Stimulated activated CD8-positive, alpha-beta memory T cell treated with anti-CD3 and anti-CD28 coated beads, Interleukin-2, amount 100 ng/mL, for 48 hours (primary cell): ENCODE measurements around the gene HOXC11.

Experiments used
- DNase-seq, 2 donors: peaks; one replicate each; pipeline ENCODE4 v3.0.0-alpha.2; 2020; ENCODE audit warnings: low read depth in 2 of 2

Gene HOXC11

DNA sequence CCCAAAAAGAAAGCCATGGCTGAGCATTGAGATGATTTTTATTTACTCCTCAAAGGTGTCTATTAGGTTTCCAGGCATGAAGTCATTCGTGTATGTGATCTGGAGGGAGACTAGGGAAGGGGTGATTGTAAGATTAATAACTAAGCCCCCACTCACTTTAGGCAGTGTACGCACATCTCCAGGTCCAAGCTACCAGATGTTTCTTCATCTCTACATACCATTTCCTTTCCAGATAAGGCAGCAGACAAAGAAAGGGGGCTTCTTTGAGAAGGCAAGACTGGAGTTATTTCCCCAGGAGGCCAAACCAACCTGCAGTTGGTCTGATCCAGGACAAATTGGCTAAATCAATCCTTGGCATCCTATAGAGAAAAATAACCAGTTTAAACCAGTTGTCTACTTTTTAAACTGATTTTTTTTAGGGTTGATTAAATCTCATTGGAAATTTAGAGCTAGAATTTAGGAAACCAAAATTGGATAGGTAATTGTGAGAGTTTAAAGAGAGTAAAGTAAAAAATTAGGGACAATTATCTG, 30.4 kb upstream of the HOXC11 start:
- no peak for DNase-seq

DNA sequence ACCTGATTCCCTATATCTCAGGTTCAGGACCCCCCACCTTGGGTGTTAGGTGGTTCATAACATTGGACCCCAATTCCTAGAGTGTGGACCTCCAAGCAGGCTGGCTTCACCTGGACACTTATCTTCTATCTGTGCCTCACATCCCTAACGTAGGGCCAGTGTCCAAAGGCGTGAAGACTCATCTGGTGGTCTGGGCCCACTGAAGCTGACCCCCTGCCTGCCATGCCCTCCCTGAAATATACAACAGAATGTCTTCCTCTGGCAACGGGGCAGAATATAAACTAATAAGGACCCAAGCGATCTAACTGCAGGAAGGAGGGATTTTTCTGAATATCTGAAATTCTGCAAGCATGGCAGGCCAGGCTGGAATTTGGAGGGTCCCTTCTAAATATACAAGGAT, 28.7 kb upstream of the HOXC11 start:
- no peak for DNase-seq

DNA sequence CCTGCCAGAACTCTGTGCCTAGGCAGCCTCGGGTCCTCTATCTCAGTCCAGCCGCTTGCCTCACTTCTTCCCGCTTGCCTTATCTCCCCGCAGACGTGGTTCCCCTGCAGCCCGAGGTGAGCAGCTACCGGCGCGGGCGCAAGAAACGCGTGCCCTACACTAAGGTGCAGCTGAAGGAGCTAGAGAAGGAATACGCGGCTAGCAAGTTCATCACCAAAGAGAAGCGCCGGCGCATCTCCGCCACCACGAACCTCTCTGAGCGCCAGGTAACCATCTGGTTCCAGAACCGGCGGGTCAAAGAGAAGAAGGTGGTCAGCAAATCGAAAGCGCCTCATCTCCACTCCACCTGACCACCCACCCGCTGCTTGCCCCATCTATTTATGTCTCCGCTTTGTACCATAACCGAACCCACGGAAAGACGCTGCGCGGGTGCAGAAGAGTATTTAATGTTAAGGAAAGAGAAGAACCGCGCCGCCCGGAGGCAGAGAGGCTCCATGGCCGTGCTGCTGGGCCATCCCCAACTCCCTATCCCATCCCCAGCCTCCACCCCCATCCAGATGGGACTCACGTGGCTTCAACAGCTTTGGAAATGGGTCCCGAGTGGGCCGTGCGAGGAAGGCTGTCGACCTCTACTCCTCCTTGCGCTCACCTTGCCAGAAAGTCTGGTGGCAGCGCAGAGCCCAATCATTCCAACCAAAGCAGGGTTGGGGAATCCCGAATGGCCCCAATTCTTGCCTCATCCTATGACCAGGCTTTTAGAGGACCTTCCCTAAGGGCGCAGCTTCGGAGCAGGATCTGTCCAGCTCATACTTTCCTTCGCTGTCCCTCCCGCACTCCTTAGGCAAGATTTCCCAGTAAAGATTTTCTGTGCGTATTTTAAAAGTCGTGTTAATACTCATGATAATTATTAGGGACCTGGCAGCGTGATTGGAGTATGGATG, 27.7 kb upstream of the HOXC11 start:
- DNase-seq: no peak

DNA sequence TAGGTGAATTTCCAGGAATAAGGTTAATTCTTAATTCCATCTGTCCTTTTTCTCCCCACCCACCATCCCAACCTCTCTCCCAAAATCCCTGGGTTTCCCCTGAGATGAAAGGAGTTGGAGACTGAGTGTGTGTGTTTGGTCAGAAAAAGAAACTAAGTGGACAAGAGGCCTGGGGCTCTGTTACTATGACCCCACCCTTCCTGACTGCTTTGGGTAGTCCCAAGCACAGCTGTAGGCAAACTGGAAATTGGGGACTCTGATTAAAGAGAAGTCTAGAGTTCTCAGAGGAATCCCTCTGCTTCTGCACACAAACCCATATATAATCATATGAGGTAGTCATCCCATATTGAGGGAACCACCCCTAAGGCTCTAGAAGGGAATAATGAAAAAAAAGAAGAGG, 25.2 kb upstream of the HOXC11 start:
- no peak for DNase-seq

DNA sequence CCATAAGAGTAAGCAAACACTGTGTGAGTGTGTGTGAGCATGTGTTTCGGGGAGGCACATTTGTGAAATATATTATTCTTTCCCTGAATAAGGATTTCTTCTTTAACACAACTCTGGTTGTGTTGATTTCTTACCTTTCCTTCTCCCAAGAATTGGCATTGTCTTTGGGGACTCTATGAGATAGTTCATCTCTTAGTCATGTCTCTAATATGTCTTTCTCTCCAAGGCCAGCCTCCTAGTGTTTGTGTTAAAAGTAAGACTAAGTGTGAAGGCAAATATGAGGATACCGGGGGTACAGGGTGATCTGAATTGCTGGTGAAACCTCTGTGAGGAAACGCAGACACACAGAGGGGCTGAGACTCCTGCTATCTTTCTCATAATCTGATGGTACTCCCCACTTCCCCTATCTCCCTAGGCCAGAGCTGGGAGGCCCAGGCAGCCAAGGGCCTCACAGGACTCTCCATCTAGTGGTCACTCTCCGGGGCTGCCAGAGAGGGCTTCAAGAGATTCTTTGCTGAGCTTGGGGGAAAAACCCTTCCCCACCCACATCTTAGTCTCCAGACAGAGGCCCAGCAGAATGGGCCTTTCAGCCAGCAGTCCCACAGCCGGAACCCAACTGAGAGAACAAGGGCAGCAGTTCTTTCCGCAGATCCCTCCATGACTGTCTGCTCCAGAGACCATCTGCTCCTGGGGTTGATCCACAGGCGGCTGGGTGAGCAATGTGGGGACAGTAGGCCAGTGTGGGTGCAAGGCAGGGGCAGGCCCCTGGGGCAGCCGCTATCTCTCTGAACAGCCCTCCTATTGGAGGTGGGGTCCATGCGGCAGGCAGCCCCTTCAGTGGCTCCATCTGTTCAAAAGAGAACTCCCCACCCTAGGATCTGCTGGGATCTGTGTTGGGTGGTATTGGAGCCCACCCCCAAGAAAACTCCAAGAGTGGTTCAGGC, 24.0 kb upstream of the HOXC11 start:
- no peak for DNase-seq

DNA sequence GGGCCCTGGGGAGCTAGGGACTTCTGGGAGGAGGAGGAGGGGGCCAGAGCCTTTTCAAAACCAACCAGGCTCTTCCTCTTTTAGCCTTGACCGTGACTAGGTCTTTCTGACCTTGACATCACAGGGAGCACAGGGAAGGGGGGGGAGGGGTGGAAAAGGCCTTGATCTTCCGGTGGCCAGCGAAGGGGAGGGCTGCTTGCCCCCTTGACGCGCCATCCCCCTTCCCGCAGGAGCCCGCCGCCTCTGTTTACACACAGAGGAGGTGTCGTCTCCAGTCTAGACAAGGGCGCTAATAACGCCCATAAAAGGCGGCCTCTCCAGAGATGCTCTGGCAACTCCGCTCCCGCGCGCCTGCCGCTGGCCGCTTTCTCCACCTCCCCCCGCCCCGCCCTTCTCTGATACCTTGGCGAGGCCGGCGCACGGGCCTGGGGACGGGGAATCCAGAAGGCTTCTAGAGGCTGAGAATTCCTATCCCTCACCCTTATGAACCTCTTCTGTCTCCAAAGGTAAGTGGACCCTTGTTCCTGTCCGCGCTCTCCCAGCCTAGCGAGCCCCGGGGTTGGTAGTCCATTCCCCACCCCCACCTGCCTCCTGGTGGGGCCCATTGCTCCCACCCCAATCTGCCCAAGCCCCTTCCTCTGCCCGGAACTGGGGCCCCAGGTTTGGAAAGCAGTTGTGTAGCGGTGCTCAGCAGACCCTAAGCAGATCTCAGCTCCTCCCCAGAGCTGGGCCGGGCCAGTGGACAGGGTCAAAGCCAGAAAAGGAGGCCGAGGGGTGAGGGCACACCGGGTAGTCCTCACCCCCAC, 23.1 kb upstream of the HOXC11 start:
- no peak for DNase-seq

DNA sequence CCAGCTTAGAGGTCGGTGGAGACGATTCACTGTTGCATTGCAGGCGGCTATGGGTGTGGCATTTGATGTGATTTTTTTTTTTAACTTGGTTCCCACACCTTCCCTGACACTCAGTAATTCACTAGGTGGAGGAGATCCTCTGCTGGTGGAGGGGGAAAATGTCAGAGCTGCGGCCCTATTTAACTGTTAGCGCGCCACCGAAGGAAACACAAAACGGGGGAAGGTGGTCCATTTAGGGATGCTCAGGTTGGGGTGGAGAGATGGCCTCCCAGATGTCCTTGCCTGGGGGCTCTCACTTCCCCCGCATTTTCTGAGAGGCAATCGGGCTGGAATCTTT, 22.5 kb upstream of the HOXC11 start:
- DNase-seq: no peak

DNA sequence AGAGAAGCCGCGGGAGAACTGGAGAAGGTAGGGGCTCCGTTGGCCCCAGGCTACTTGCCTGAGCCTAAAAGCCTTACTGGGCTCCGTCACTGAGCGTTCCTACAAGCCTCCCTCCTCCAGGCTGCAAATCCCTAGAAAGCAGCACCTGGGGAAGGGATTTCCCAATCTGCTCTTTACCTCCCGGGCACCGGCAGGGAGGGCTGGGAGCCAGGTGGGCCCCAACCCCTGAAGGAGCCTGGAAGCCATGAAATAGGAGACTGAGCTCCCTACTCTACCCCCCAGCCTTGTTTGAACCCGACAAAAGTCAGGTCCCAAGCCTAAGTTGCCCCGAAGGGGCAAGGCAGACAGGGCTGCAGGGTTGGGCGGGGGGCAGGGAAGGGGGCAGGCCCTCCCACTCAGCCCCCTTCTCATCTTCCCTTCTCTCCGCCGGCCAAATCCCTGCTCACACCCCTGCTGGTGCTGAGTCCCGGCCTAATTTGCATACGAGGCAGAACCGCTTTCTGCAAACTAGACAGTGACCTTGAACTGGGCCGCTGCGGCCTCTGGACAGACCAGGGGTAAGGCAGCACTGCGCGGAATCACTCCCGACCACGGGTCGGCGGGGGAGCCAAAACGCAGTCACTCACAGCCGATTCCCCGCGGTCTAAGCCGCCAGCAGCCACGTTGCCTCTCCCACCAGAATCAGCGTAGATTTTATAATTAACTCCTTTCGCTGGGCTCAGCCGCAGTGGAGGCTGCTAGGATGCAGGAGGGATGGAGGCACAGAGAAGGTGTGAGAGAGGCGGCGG, 21.9 kb upstream of the HOXC11 start:
- DNase-seq: no peak

DNA sequence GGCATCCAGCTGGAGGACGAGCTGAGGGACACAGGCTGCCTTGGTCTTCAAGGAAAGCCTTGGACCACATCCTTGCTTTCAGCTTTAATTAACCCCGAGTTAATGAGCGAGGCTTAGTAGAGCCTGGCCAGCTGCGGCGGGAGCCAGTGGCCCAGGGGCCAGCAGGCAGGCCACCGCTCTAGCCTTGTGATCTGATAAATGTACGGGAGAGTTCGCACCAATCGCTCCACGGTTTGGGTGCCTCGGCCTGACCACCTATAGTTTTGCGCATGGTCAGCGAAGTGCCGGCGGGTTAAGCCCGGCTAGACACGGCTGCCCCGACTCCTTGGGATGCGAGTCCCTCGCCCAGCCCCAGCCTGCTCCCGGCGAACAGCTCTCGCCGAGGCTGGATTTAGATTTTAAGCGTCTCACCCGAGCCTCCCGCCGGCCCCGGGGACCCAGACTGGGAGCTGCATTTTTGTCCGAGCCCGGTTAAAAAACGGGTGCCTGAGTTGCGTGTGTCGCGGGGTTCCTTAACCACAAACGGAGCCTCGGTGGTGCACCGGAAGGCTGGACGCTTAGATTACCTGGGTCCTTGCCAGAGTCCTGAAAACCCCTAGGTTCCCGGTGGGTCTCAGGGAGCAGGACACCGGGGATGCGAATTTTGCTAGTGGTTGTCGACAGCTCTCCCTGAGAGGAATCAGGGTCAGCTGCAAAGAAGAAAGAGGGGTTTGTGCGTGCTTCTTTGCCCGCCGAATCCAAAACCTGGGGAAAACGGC, 21.2 kb upstream of the HOXC11 start:
- no peak for DNase-seq

DNA sequence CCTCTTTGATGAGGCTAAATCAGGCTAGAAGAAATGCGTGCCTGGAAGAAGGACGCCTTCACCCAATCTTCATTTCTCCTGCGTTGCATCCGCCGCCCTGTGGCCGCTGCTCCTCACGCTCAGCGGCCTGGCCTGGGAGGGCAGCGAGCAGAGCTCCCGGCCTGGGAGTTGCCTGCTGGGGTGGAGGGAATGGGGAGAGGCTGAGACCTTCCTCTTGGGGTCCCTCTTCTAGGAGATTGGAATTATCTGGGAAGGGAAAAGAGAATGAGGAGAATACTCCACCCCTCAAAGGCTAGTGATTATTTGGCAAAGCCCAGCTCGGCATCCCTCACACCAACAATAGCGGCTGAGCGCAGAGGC, 20.6 kb upstream of the HOXC11 start:
- no peak for DNase-seq

DNA sequence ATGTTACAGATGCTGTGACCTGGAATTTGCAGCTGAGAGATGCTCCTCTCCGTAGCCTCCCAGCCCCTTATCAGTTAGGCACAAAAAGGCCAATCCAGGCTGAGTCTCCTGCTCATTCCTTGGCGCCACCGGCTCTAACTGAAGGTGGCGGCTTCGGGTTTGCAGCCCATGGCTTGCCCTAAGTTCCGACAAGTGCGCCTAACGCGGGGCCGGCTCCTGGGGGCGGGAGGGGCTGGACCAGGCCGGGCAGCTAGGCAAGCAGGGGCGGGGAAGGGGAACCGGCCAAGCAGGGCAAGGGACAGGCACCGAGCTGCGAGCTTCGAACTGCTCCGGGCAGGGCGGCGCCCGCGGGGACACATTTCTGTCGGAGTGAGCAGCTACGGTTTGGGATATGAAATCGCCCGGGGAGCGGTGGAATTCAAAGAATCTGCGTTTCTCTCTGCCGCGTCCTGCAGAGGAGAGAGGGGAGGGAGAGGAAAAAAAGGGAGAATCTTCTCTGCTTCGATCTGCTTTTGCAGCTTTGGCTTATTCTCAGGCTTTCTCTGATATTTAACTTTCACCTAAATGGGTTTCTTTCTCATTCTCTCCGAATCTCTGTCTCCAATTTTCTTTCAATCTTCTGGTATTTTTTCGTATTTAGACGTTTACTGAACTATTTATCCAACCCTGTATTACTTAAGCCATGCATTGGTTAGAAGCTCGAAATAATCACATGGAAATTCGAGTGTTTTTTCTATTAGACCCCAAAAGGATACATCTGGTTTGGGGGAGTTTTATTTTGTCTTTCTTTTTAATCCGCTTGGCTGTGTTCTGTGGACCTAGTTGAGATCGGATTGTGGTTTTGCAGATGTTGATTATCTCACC, 19.8 kb upstream of the HOXC11 start:
- no peak for DNase-seq

DNA sequence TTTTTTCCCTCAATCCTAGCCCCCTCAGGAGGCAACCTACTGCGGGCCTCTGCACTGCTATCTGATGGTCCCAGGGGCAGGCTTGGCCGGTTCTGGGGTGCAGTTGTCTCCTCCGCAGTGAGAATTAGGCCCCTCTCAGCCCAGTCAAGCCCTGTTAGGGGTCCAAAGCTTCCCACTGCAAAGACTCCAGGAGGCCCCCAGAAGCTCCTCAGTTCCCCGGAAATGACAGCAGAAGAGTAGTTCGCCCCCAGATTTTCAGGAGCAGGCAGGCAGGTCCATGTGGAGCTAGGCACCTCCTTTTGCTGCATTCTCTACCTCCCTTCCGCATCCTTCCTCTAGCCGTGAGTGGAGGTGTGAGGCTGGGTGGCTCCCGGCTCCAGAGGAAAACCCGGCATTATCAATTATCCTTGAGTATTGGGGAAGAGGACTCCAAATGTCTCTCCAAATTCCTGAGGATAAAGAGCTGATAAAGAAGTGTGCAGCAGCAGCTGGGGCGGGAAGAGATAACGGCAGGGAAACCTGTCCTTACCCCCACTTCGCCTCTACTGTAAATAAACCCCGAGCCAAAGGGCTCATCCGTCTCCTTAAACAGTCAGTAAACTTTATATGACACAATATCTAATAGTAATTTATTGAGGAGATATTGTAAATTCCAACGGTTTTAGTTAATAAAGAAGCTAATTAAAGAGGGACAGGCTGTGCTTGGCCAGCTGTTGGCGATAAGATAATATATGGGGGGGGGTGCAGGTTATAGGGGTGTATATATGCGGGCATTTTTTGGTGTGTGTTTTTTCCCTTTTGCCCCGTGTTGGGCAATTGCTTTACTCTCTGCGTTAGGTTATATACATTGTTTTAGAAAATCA, 18.9 kb upstream of the HOXC11 start:
- no peak for DNase-seq

DNA sequence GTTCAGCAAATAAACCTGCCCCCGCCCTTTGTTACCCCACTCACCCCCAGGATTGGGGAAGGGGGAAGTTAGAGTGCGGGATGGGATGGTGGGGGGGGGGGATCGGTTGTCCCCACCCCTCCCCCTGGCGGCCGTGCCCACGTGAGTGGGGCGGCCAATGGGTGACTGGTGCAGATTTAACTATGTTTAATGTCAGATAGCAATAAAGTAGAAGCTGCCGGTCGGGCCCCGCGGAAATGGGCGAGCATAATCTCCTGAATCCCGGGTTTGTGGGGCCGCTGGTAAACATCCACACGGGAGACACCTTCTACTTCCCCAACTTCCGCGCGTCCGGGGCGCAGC, 18.3 kb upstream of the HOXC11 start, which contains the start of gene HOXC12:
TSS of gene HOXC12 (plus strand) at position 210 of the 342 bp plus-strand sequence. CDS start at position 237, 27 bp downstream.
- DNase-seq: no peak

DNA sequence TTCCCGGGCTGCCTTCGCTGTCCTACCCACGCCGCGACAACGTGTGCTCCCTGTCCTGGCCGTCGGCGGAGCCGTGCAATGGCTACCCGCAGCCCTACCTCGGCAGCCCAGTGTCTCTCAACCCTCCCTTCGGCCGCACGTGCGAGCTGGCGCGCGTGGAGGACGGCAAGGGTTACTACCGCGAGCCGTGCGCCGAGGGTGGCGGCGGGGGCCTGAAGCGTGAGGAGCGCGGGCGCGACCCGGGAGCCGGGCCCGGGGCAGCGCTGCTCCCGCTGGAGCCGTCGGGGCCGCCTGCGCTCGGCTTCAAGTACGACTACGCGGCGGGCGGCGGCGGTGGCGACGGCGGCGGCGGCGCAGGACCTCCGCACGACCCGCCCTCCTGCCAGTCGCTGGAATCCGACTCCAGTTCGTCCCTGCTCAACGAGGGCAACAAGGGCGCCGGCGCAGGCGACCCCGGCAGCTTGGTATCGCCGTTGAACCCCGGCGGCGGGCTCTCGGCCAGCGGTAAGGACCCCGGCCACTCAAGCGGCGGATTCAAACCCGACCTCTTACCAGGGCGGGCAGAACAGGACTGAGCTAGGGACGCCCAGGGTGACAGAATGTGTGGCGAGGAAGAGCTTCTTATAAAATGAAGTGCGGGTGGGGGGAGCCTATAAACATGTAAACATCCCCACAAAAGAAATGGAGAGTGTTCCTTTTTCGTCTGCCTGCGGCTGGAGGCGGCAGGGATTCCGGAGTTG, 17.7 kb upstream of the HOXC11 start:
- no peak for DNase-seq

DNA sequence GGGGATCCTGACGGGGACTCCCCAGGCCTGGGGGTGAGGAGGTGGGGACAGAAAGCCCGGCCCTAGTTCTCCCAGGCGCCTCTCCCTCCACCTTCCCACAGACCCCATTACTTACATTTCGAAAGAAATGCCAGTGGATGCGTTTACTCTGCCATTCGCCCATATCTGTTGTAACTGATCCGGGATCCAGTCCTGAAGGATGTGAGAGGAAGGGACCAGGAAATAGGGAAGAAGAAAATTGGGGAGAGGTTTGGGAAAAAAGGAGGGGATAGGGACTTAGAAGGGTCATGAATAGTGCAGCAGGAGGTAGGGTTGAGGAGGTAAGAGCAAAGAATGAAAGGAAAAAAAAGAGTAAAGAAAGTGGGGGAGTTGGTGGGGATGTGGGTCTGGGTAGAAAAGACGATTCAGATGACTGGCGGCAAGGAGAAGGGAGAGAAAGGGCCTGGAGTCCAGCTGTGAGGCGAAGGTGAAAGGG, 17.1 kb upstream of the HOXC11 start:
- DNase-seq: no peak

DNA sequence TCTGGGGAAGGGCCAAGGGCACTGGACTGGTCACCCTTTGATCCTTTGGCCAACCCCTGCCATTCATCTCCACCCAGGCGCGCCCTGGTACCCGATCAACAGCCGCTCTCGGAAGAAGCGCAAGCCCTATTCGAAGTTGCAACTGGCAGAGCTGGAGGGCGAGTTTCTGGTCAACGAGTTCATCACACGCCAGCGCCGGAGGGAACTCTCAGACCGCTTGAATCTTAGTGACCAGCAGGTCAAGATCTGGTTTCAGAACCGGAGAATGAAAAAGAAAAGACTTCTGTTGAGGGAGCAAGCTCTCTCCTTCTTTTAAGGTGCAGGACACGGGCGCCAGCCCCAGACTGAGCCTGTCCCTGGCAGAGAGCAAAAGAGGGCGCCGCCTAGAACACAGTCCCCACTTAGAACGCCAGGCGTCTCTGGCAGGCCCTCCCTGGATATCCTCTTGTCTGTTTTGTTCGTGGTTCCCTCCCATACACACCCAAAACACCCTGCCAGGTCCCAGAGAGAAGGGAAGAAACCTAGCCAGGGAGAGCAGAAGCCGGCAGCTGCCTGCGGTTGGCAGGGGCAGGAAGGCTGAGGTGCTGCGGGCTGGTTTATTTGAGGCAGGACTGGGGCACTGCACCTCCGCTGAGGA, 16.6 kb upstream of the HOXC11 start:
- no peak for DNase-seq
